GM12892 (cell line): ENCODE measurements around the gene SOBP.
"Not testable (repeated sequence)": the region's sequence is repeated elsewhere in the genome, so short reads cannot be mapped to it uniquely, and the experiment has no call there.

Source experiments
- POLR2A ChIP-seq: IDR thresholded peaks from 2 replicates; pipeline ENCODE4 v1.6.1; 2011; ENCODE audit warnings: low read depth, low read length, control low read depth
- POLR2AphosphoS5 ChIP-seq: IDR thresholded peaks from 2 replicates; pipeline ENCODE4 v1.6.1; 2011; ENCODE audit warnings: low read depth, low read length, control low read depth

- TF ChIP-seq POLR2AphosphoS5, POLR2A: not testable (repeated sequence)
These were observed 63.2 kb downstream of the SOBP start for GRCh38 chr6:107553121-107553520.
